ENCODE data around the gene GVQW3.
"Not testable (repeated sequence)": the region's sequence is repeated elsewhere in the genome, so short reads cannot be mapped to it uniquely, and the experiment has no call there.

GVQW3 gene

DNA sequence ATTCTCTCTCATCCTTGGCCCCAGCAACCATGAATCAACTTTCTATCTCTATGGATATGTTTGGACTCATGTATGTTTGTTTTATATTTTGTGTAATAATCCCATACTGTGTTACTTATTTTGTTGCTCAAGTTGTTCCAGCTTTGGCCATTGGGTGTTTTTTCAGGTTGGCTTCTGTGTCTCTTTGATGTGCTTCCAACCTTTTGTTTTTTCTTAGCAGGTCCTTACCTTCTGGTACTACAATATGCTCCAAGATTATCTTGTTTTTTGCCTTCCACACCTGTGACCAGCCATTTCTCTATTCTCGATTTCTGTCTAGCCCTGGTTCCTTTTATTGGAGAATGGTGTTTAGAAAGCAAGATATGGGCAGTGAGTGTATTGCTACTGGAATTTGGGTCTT is 14.2 kb downstream of the GVQW3 start:
- DNase-seq (ENCODE audit: extremely low spot score): no peak
- TF ChIP-seq FOXA1 (IDR thresholded peaks at IDR 0.05) (no peak), SP1 (IDR thresholded peaks at IDR 0.05) (no peak), L3MBTL2 (conservative IDR thresholded peaks at IDR 0.05) (no peak), FOXK2 (IDR thresholded peaks at IDR 0.05) (no peak), LEF1 (IDR thresholded peaks at IDR 0.05; ENCODE audit: borderline replicate concordance) (no peak), TARDBP (IDR thresholded peaks at IDR 0.05) (no peak), ELF4 (IDR thresholded peaks at IDR 0.05) (no peak), ZNF384 (IDR thresholded peaks at IDR 0.05) (no peak), BHLHE40 (IDR thresholded peaks at IDR 0.05; ENCODE audit: borderline replicate concordance) (no peak), HDGF (IDR thresholded peaks at IDR 0.05; ENCODE audit: borderline replicate concordance) (no peak), CTBP1 (IDR thresholded peaks at IDR 0.05; ENCODE audit: borderline replicate concordance) (no peak), FOXM1 (IDR thresholded peaks at IDR 0.05; ENCODE audit: borderline replicate concordance) (no peak), SUZ12 (IDR thresholded peaks at IDR 0.05) (no peak), ARNT (IDR thresholded peaks at IDR 0.05) (no peak)
- POLR2A ChIA-PET: no interaction called here
- CTCF ChIA-PET: no interaction called here

DNA sequence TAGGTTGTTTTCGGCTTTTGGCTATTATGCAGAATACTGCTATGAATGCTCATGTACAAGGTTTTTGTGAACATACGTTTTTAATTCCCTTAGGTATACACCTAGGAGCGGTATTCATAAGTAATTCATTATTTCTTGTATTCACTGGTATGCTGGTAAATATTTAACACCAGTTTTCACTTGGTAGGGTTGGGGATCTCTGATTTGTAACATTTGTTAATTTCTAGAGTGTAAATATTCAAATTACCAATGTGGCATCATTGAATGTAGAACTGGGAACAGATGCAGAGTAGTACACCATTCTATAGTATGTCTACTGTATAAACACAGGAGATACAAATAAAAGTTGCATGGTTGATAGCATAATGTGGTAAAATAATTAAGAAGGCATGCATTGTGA is 16.3 kb downstream of the GVQW3 start:
- ChIA-PET CTCF (no interaction called here), POLR2A (no interaction called here)
- no peak for DNase-seq (ENCODE audit: extremely low spot score)
- TF ChIP-seq SP1 (IDR thresholded peaks at IDR 0.05) (no peak), TARDBP (IDR thresholded peaks at IDR 0.05) (no peak), BHLHE40 (IDR thresholded peaks at IDR 0.05; ENCODE audit: borderline replicate concordance) (no peak)

DNA sequence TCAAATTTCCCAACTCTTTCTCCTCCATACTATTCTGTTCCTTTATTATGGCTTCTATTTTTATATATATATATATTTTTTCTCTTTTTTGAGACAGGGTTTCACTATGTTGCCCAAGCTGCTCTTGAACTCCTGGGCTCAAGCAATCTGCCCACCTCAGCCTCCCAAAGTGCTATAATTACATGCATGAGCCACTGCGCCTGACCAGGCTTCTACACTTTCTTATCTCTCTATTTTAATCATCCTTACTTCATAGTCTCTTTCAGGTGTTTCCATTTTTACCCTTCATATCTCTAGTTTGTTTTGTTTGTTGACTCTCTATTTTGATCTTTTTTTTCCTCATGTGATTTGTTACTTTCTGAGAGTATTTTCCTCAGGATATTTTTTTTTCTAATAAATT is 19.8 kb downstream of the GVQW3 start:
- DNase-seq (ENCODE audit: extremely low spot score): no peak
- no peak for TF ChIP-seq FOXM1 (IDR thresholded peaks at IDR 0.05; ENCODE audit: borderline replicate concordance)
- TF ChIP-seq BHLHE40 (IDR thresholded peaks at IDR 0.05; ENCODE audit: borderline replicate concordance): no peak
- no peak for TF ChIP-seq L3MBTL2 (conservative IDR thresholded peaks at IDR 0.05)
- no peak for TF ChIP-seq SP1 (IDR thresholded peaks at IDR 0.05)
- TF ChIP-seq ZNF384 (IDR thresholded peaks at IDR 0.05): no peak
- TF ChIP-seq ELF4 (IDR thresholded peaks at IDR 0.05): no peak
- TF ChIP-seq NFRKB (IDR thresholded peaks at IDR 0.05): no peak
- TF ChIP-seq LEF1 (IDR thresholded peaks at IDR 0.05; ENCODE audit: borderline replicate concordance): no peak
- TF ChIP-seq, protein P1, sequence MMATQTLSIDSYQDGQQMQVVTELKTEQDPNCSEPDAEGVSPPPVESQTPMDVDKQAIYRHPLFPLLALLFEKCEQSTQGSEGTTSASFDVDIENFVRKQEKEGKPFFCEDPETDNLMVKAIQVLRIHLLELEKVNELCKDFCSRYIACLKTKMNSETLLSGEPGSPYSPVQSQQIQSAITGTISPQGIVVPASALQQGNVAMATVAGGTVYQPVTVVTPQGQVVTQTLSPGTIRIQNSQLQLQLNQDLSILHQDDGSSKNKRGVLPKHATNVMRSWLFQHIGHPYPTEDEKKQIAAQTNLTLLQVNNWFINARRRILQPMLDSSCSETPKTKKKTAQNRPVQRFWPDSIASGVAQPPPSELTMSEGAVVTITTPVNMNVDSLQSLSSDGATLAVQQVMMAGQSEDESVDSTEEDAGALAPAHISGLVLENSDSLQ (IDR thresholded peaks at IDR 0.05): no peak
- no peak for TF ChIP-seq ARNT (IDR thresholded peaks at IDR 0.05)
- TF ChIP-seq HDGF (IDR thresholded peaks at IDR 0.05; ENCODE audit: borderline replicate concordance): no peak
- TF ChIP-seq CTBP1 (IDR thresholded peaks at IDR 0.05; ENCODE audit: borderline replicate concordance): no peak
- no peak for TF ChIP-seq SUZ12 (IDR thresholded peaks at IDR 0.05)
- TF ChIP-seq FOXK2 (IDR thresholded peaks at IDR 0.05): no peak
- no peak for TF ChIP-seq TARDBP (IDR thresholded peaks at IDR 0.05)
- TF ChIP-seq FOXA1 (IDR thresholded peaks at IDR 0.05): no peak
- ChIA-PET CTCF (interaction anchor here (0.9 kb wide), 1 partner anchor 14 kb away, joined by 4 read pairs; no protein-coding TSS in a partner anchor), POLR2A (no interaction called here)

DNA sequence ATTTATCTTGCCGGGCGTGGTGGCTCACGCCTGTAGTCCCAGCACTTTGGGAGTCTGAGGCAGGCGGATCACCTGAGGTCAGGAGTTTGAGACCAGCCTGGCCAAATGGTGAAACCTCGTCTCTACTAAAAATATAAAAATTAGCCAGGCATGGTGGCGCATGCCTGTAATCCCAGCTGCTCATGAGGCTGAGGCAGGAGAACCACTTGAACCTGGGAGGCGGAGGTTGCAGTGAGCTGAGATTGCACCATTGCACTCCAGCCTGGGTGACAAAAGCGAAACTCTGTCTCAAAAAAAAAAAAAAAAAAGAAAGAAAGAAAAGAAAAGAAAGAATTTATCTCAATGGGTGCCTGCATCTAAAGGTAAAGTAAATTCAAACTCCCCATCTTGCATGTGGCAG is 20.4 kb downstream of the GVQW3 start:
- DNase-seq (ENCODE audit: extremely low spot score); CTCF ChIA-PET; POLR2A ChIA-PET: not testable (repeated sequence)

DNA sequence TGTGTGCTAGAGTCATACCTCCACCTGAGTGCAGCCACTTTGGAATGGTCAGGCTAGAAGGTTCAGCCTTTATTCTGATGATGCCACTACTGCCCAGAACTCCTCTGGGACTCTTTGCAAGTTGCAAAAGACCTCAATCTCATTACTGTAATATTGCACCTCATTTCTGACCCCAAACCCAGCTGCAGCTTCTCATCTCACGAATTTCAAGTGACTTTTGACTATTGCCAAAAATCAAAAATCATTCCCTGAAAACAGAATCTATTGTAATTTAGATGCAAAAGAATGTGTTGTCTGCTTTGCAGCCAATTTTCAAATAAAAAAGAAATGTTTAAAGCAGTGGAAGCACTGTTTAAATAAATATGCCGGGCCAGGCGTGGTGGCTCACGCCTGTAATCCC is 25.2 kb downstream of the GVQW3 start:
- POLR2A ChIA-PET: no interaction called here
- CTCF ChIA-PET: interaction anchor here (0.6 kb wide), 1 partner anchor 1597 kb away, joined by 3 read pairs; no protein-coding TSS in a partner anchor
- TF ChIP-seq NFRKB (IDR thresholded peaks at IDR 0.05) (no peak), FOXM1 (IDR thresholded peaks at IDR 0.05; ENCODE audit: borderline replicate concordance) (no peak), FOXA1 (IDR thresholded peaks at IDR 0.05) (no peak), SP1 (IDR thresholded peaks at IDR 0.05) (no peak), SUZ12 (IDR thresholded peaks at IDR 0.05) (no peak), ARNT (IDR thresholded peaks at IDR 0.05) (no peak), BHLHE40 (IDR thresholded peaks at IDR 0.05; ENCODE audit: borderline replicate concordance) (no peak), ELF4 (IDR thresholded peaks at IDR 0.05) (no peak), FOXK2 (IDR thresholded peaks at IDR 0.05) (no peak), ZNF384 (IDR thresholded peaks at IDR 0.05) (no peak), LEF1 (IDR thresholded peaks at IDR 0.05; ENCODE audit: borderline replicate concordance) (no peak)
- DNase-seq (ENCODE audit: extremely low spot score): no peak

DNA sequence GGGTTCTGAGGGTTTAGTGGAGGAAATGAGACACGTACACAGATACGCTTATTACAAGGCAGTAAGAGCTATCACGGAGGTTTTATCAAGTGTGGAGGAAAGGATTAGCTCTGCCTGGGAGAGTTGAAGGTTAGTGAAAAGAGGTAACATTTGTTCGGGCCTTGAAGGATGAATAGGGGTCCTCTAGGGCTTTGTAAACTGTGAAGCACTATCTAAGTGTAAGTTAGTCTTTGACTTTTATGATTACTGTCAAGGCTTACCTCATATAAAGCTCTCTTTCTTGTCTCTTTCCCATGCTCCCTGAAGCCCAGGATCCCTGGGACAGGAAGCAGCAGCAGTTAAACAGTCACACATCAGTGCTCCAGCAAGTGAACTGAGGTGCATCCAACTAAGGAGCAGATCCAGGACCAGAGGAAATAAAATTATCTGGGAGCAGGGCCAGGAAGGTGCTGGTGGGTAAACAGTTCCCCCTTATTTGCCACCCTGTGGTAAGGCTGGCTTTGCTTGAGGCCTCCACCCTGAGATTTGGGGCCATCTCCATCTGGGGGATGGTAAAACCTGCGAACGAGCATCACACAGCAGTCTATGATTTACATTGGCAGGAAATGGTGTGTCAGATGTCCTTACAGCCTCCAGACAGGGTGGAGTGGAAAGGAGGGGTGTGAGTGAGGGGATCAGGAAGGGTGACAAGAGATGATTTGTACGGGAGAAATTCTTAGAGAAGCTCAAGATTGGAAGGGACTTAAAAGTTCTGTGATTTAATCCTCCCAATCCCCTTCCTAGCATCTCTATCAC is 27.2 kb downstream of the GVQW3 start:
- CTCF ChIA-PET: no interaction called here
- POLR2A ChIA-PET: interaction anchor here (0.8 kb wide), 1 partner anchor 27 kb away, joined by 3 read pairs; no protein-coding TSS in a partner anchor
- no peak for DNase-seq (ENCODE audit: extremely low spot score)
- TF ChIP-seq TARDBP (IDR thresholded peaks at IDR 0.05) (no peak), HDGF (IDR thresholded peaks at IDR 0.05; ENCODE audit: borderline replicate concordance) (no peak), CTBP1 (IDR thresholded peaks at IDR 0.05; ENCODE audit: borderline replicate concordance) (no peak), NFRKB (IDR thresholded peaks at IDR 0.05) (no peak), L3MBTL2 (conservative IDR thresholded peaks at IDR 0.05) (no peak), FOXM1 (IDR thresholded peaks at IDR 0.05; ENCODE audit: borderline replicate concordance) (no peak), FOXK2 (IDR thresholded peaks at IDR 0.05) (no peak), ARNT (IDR thresholded peaks at IDR 0.05) (no peak), SUZ12 (IDR thresholded peaks at IDR 0.05) (no peak)

DNA sequence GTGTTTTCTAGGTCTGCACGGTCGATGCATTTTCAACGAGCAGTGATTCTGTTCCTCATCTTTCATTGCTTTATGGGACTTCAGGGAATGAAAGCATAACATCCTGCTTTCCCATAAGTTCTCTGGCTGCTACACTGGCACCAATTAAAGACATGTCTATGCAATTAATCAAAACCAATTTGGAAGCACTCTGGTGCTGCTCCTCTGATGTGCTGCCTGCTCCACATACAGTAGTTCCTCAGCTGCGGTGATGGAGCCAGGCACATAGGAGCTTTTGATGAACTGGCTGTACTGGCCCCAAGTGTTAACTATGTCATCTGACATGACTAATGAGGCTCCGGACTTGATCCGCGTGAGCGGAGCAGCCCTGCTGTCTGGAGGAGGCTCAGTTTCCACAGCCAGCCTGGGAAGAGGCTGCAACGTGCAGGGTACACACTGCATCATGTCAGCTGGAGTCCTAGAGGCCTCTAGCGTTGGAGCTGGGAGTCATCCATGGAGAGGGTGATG is 29.8 kb downstream of the GVQW3 start:
- TF ChIP-seq TARDBP (IDR thresholded peaks at IDR 0.05): no peak
- no peak for TF ChIP-seq ZNF384 (IDR thresholded peaks at IDR 0.05)
- no peak for TF ChIP-seq CTBP1 (IDR thresholded peaks at IDR 0.05; ENCODE audit: borderline replicate concordance)
- TF ChIP-seq FOXM1 (IDR thresholded peaks at IDR 0.05; ENCODE audit: borderline replicate concordance): no peak
- no peak for TF ChIP-seq SUZ12 (IDR thresholded peaks at IDR 0.05)
- TF ChIP-seq L3MBTL2 (conservative IDR thresholded peaks at IDR 0.05): no peak
- no peak for TF ChIP-seq SP1 (IDR thresholded peaks at IDR 0.05)
- no peak for TF ChIP-seq FOXA1 (IDR thresholded peaks at IDR 0.05)
- TF ChIP-seq, protein P1 (IDR thresholded peaks at IDR 0.05): no peak
- no peak for TF ChIP-seq FOXK2 (IDR thresholded peaks at IDR 0.05)
- ChIA-PET CTCF (interaction anchor here (1.3 kb wide), 1 partner anchor 9 kb away, joined by 6 read pairs; no protein-coding TSS in a partner anchor), POLR2A (interaction anchor here (1.1 kb wide), 1 partner anchor 202 kb away, joined by 3 read pairs; no protein-coding TSS in a partner anchor)
- no peak for DNase-seq (ENCODE audit: extremely low spot score)
